GM20000 (cell line): ENCODE results near the gene ARMC2.

Source experiments
- DNase-seq: peaks from one replicate; pipeline ENCODE4 v3.0.0; 2012; ENCODE audit warnings: low spot score
- TF ChIP-seq, protein P1 (sequence below): IDR thresholded peaks from 2 replicates; pipeline ENCODE4 v1.5.1; 2012; ENCODE audit warnings: mild to moderate bottlenecking, control low read depth; ENCODE audit errors: extremely low read depth, missing control alignments

Gene ARMC2

GRCh38 chr6:108947114-108947854, 99.1 kb downstream of the ARMC2 start:
- DNase-seq, result no peak
- TF ChIP-seq, protein P1, sequence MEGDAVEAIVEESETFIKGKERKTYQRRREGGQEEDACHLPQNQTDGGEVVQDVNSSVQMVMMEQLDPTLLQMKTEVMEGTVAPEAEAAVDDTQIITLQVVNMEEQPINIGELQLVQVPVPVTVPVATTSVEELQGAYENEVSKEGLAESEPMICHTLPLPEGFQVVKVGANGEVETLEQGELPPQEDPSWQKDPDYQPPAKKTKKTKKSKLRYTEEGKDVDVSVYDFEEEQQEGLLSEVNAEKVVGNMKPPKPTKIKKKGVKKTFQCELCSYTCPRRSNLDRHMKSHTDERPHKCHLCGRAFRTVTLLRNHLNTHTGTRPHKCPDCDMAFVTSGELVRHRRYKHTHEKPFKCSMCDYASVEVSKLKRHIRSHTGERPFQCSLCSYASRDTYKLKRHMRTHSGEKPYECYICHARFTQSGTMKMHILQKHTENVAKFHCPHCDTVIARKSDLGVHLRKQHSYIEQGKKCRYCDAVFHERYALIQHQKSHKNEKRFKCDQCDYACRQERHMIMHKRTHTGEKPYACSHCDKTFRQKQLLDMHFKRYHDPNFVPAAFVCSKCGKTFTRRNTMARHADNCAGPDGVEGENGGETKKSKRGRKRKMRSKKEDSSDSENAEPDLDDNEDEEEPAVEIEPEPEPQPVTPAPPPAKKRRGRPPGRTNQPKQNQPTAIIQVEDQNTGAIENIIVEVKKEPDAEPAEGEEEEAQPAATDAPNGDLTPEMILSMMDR, result no peak

GRCh38 chr6:108948181-108948661, 100.0 kb downstream of the ARMC2 start:
- TF ChIP-seq, protein P1, result no peak
- DNase-seq, result no peak

DNA sequence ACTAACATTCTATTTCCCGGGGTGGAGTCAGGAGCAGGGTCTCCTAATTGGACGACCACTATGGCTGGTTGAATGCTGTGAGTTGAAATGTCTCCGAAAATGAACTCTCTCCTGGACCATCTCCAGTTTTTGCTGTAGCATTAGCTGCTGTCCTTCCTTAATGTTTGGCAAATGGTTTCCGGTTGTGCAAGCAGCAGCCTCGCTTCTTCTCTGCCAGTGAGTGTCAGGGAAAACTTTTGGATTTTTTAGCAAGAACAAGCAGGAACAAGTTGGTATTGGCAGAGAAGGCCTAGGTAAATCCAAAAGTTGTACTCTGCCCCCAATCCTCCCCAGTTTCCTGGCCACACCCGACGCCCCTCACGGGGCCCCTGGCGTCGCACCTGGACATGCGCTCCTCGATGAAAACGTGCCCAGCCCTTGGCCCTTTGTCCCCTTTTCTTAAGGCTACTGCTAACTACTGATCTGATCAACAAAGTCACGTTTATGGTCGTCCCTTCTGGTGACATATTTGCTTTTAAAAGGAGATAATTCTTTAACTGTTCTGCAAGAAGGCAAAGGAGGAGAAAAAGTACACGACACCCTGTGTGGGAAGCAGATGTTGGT, 103.2 kb downstream of the ARMC2 start:
- TF ChIP-seq, protein P1, result no peak
- DNase-seq, result no peak

GRCh38 chr6:108952776-108953486, 104.7 kb downstream of the ARMC2 start:
- DNase-seq, result no peak
- TF ChIP-seq, protein P1, result no peak

DNA sequence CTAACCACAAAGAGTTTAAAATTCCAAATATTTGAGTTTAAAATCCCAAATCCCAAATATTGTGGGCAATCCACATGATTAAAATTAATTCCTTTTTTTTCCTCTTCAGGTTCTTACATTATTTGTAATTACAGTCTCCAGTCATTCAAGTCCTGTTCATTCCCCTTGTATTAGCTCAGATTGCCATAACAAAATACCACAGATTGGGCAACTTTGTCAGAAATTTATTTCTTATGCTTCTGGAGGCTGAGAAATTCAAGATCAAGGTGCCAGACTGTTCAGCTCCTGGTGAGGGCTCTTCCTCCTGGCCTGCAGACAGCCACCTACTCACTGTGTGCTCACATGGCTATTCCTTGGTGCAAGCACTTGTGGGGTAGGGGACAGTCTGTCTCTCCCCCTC, 105.5 kb downstream of the ARMC2 start:
- no peak for DNase-seq
- TF ChIP-seq, protein P1, result no peak

DNA sequence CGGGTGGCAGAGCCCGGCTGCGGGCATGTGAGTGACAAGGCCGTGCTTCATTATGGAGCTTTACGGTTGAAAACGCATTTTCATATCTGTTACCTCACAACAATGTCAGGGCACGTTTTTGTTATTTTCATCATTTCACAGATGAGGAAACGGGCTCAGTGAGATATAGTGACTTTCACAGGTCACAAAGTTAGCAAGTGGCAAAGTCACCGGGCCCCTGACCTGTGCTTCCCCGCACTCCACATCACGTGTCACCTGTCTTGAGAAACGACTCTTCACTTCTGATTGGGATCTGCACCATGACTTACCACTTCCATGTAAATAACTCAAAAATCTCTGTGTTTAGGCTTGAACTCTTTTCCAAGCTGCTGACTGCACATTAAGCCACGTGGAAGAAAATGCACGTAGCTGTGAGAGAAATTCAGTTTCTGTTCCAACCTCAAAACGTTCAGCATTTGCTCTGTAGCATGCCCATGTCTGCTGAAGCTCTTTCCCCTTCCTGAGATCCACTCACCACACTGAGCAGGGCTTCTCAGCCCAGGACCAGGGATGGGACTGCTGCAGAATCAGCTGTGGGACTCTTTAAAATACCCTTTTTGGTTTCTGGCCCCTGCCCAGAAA, 107.2 kb downstream of the ARMC2 start:
- DNase-seq, result no peak
- TF ChIP-seq, protein P1, result no peak
